Left renal cortex interstitium (tissue), 4 donors: ENCODE measurements around the gene ZNF543. TPM values are rescaled to one million over a fixed set of nuclear protein-coding genes. Genes with fewer than 3 reads are reported as not detected.
"Not testable (repeated sequence)": the region's sequence is repeated elsewhere in the genome, so short reads cannot be mapped to it uniquely, and the experiment has no call there.

Source experiments
- DNase-seq, 4 donors: peaks; one replicate each; pipeline ENCODE4 v3.0.0-alpha.2; 2013; ENCODE audit warnings: low read depth in 4 of 4, low spot score in 2 of 4, missing footprints in 1 of 4
- polyA plus RNA-seq, 4 donors: library from polyadenylated mRNA; unstranded; fragments of 120-200 nt; gene quantifications; one replicate each; pipeline ENCODE4 v1.2.1, GENCODE V29; 2013; ENCODE audit not compliant: insufficient read length in 4 of 4

The ZNF543 gene
- polyA plus RNA-seq: 1 to 10 TPM; 8.3 to 9.2 (median 8.7) TPM

- peak; percentile 83 to 96 (median 90) for DNase-seq
Observed at GRCh38 chr19:57320180-57321084, at the start of gene ZNF543. TSS of gene ZNF543 (plus strand) at chr19:57320472. CDS start at chr19:57320854, 382 bp downstream.

GRCh38 chr19:57271280-57271679 is 49.0 kb upstream of the ZNF543 start:
- DNase-seq: no peak

- no peak for DNase-seq
Observed at GRCh38 chr19:57273014-57273413, 47.3 kb upstream of the ZNF543 start.

GRCh38 chr19:57276430-57276829 is 43.8 kb upstream of the ZNF543 start:
- no peak for DNase-seq

GRCh38 chr19:57278481-57278880 is 41.8 kb upstream of the ZNF543 start:
- DNase-seq: not testable (repeated sequence)

GRCh38 chr19:57279418-57280164 is 40.7 kb upstream of the ZNF543 start:
- DNase-seq: peak; percentile 86 to 93 (median 92)

- peak; percentile 93 to 96 (median 96) for DNase-seq
Observed at GRCh38 chr19:57280165-57280961, 39.9 kb upstream of the ZNF543 start, which contains the start of gene ZNF460. TSS of gene ZNF460 (plus strand) at chr19:57280485. CDS start at chr19:57280807, 322 bp downstream.

GRCh38 chr19:57280962-57281400 is 39.3 kb upstream of the ZNF543 start:
- peak in 1 of 4 donors; percentile 13 for DNase-seq

GRCh38 chr19:57282011-57282643 is 38.1 kb upstream of the ZNF543 start:
- no peak for DNase-seq

- DNase-seq: no peak
Observed at GRCh38 chr19:57288373-57288772, 31.9 kb upstream of the ZNF543 start.

- DNase-seq: no peak
Observed at GRCh38 chr19:57290970-57291369, 29.3 kb upstream of the ZNF543 start.

- no peak for DNase-seq
Observed at GRCh38 chr19:57292547-57292946, 27.7 kb upstream of the ZNF543 start.

GRCh38 chr19:57293719-57294118 is 26.6 kb upstream of the ZNF543 start:
- DNase-seq: no peak

GRCh38 chr19:57302020-57302465 is 18.2 kb upstream of the ZNF543 start:
- DNase-seq: no peak

- no peak for DNase-seq
Observed at GRCh38 chr19:57302727-57303401, 17.4 kb upstream of the ZNF543 start.

- no peak for DNase-seq
Observed at GRCh38 chr19:57305056-57305455, 15.2 kb upstream of the ZNF543 start.

- DNase-seq: no peak
Observed at GRCh38 chr19:57308514-57308913, 11.8 kb upstream of the ZNF543 start.

- no peak for DNase-seq
Observed at GRCh38 chr19:57310792-57311191, 9.5 kb upstream of the ZNF543 start.

GRCh38 chr19:57314146-57314545 is 6.1 kb upstream of the ZNF543 start:
- DNase-seq: no peak
